ENCODE measurements around the gene UBE3B. TPM values are rescaled to one million over a fixed set of nuclear protein-coding genes. Genes with fewer than 3 reads are reported as not detected.

Gene UBE3B
- total RNA-seq, 4 donors from 2014 or later: 42.4 to 59.2 (median 49.1) TPM

GRCh38 chr12:109578330-109578927, 101.0 kb downstream of the UBE3B start:
- no peak overlapping the region for H3K4me3 ChIP-seq
- H3K36me3 ChIP-seq: peaks cover 22 to 82% (median 66%) of the 10 kb centered on the region in 4 donors
- no peak for TF ChIP-seq CTCF (IDR thresholded peaks at IDR 0.05)
- no peak for TF ChIP-seq POLR2AphosphoS5 (IDR thresholded peaks at IDR 0.05)
- TF ChIP-seq EP300 (IDR thresholded peaks at IDR 0.05): no peak
- TF ChIP-seq POLR2A (IDR thresholded peaks at IDR 0.05; ENCODE audit: low read depth): no peak
- WGBS: 83% methylated on average over 8 of the region's 8 CpGs
- intact Hi-C loops (cut with DNase I): no loop called here
- no peaks in the 10 kb centered on the region for H3K27me3 ChIP-seq
- no peaks in the 10 kb centered on the region for H3K9me3 ChIP-seq
- DNase-seq (ENCODE audit: extremely low spot score): no peak
- H3K4me1 ChIP-seq: peaks cover 11 to 16% (median 13%) of the 10 kb centered on the region in 4 donors
- no peak overlapping the region for H3K27ac ChIP-seq (replicated peaks in 1 of 4)

GRCh38 chr12:109579639-109580038, 102.2 kb downstream of the UBE3B start:
- H3K27ac ChIP-seq (replicated peaks in 1 of 4): no peak overlapping the region
- intact Hi-C loops (cut with DNase I): no loop called here
- H3K4me1 ChIP-seq: peaks cover 3 to 7% (median 5%) of the 10 kb centered on the region in 4 donors
- peaks cover 29 to 93% (median 70%) of the 10 kb centered on the region in 4 donors for H3K36me3 ChIP-seq
- no peaks in the 10 kb centered on the region for H3K27me3 ChIP-seq
- WGBS: 93% methylated on average over 7 of the region's 7 CpGs
- no peak for DNase-seq (ENCODE audit: extremely low spot score)
- no peak overlapping the region for H3K4me3 ChIP-seq
- no peak for TF ChIP-seq POLR2AphosphoS5 (IDR thresholded peaks at IDR 0.05)
- TF ChIP-seq POLR2A (IDR thresholded peaks at IDR 0.05; ENCODE audit: low read depth): no peak
- no peak for TF ChIP-seq EP300 (IDR thresholded peaks at IDR 0.05)
- TF ChIP-seq CTCF (IDR thresholded peaks at IDR 0.05): no peak
- no peaks in the 10 kb centered on the region for H3K9me3 ChIP-seq

GRCh38 chr12:109580272-109580671, 102.8 kb downstream of the UBE3B start:
- no peak overlapping the region for H3K4me3 ChIP-seq
- H3K27me3 ChIP-seq: no peaks in the 10 kb centered on the region
- TF ChIP-seq CTCF (IDR thresholded peaks at IDR 0.05): no peak
- TF ChIP-seq POLR2AphosphoS5 (IDR thresholded peaks at IDR 0.05): no peak
- TF ChIP-seq POLR2A (IDR thresholded peaks at IDR 0.05; ENCODE audit: low read depth): no peak
- TF ChIP-seq EP300 (IDR thresholded peaks at IDR 0.05): no peak
- H3K9me3 ChIP-seq: no peaks in the 10 kb centered on the region
- WGBS: 86% methylated on average over 8 of the region's 8 CpGs
- DNase-seq (ENCODE audit: extremely low spot score): no peak
- intact Hi-C loops (cut with DNase I): no loop called here
- no peak overlapping the region for H3K27ac ChIP-seq (replicated peaks in 1 of 4)
- peaks cover 0 to under 1% (median 0%) of the 10 kb centered on the region in 4 donors for H3K4me1 ChIP-seq
- H3K36me3 ChIP-seq: peaks cover 29 to 93% (median 72%) of the 10 kb centered on the region in 4 donors

GRCh38 chr12:109580684-109581333, 103.4 kb downstream of the UBE3B start:
- 84% methylated on average over 13 of the region's 13 CpGs for WGBS
- H3K36me3 ChIP-seq: peaks cover 29 to 93% (median 75%) of the 10 kb centered on the region in 4 donors

GRCh38 chr12:109581334-109581691, 103.9 kb downstream of the UBE3B start:
- intact Hi-C loops (cut with DNase I): no loop called here
- no peak for DNase-seq (ENCODE audit: extremely low spot score)
- Histone ChIP-seq H3K9me3 (no peaks in the 10 kb centered on the region), H3K27me3 (no peaks in the 10 kb centered on the region), H3K27ac (replicated peaks in 1 of 4) (no peak overlapping the region), H3K36me3 (peaks cover 29 to 93% (median 74%) of the 10 kb centered on the region in 4 donors), H3K4me3 (no peak overlapping the region), H3K4me1 (no peaks in the 10 kb centered on the region)
- TF ChIP-seq POLR2A (IDR thresholded peaks at IDR 0.05; ENCODE audit: low read depth) (no peak), CTCF (IDR thresholded peaks at IDR 0.05) (no peak), EP300 (IDR thresholded peaks at IDR 0.05) (no peak), POLR2AphosphoS5 (IDR thresholded peaks at IDR 0.05) (no peak)
- 100% methylated on average over 2 of the region's 18 CpGs for WGBS

More at GRCh38 chr12:109580684-109581333, 103.4 kb downstream of the UBE3B start:
- Histone ChIP-seq H3K9me3 (no peaks in the 10 kb centered on the region), H3K4me1 (no peaks in the 10 kb centered on the region), H3K27me3 (no peaks in the 10 kb centered on the region), H3K27ac (replicated peaks in 1 of 4) (no peak overlapping the region), H3K4me3 (no peak overlapping the region)
- TF ChIP-seq POLR2A (IDR thresholded peaks at IDR 0.05; ENCODE audit: low read depth): no peak
- intact Hi-C loops (cut with DNase I): no loop called here
- DNase-seq (ENCODE audit: extremely low spot score): no peak
